HG02938 (cell line): ENCODE measurements around the gene GRB10.
"Not testable (repeated sequence)": the region's sequence is repeated elsewhere in the genome, so short reads cannot be mapped to it uniquely, and the experiment has no call there.

Experiments
- ATAC-seq: cut with Tn5 transposase; IDR thresholded peaks from one replicate; pipeline ENCODE4 v1.9.1; 2021; ENCODE audit warnings: mild to moderate bottlenecking, moderate library complexity; ENCODE audit not compliant: unreplicated experiment

The GRB10 gene

GRCh38 chr7:50591098-50591479 lies 191.6 kb downstream of the GRB10 start:
- ATAC-seq = no peak

- ATAC-seq = no peak
These were observed 192.2 kb downstream of the GRB10 start for GRCh38 chr7:50590535-50590934.

- no peak for ATAC-seq
These were observed 193.3 kb downstream of the GRB10 start for GRCh38 chr7:50589364-50589763.

DNA sequence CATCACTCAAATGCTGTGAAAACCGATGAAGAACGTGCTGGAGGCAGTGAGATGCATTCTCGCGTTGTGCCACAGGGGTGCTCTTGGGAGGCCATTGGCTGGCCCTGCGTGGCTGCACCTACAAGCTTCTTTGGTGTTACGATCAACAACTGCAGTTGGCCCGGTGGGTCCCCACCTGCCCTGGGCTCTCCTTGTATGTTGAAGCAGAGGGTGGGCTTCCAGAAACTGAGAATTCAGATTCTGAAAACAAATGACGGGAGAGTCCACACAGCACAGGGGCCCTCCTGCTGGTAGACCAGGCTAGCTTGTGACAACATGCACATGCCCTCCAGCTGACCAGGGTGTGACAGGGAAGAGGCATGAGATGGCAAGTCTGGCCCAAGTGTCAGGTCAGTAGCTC lies 193.8 kb downstream of the GRB10 start:
- ATAC-seq = no peak

DNA sequence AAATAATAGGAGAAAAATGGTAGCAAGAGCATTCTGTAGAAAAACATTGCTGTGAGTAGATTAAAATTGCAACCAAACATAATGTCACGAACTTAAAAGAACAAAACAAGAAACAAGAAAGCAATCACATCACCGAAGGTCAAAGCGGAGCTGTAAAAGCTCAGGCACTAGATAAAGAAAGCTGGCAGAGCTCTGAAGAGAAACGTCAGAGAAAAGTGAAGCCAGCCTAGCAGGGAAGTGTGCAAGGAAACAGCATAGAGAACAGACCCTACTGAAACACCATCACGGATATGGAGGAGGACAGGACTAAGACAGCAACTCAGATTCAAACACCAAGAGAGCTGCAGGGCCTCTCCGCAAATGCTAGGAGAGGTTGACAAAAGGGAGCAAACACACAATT lies 195.0 kb downstream of the GRB10 start:
- no peak for ATAC-seq

- no peak for ATAC-seq
These were observed 197.8 kb downstream of the GRB10 start for GRCh38 chr7:50584793-50585408.

GRCh38 chr7:50584386-50584785 lies 198.3 kb downstream of the GRB10 start:
- no peak for ATAC-seq

GRCh38 chr7:50583295-50583694 lies 199.4 kb downstream of the GRB10 start:
- ATAC-seq = not testable (repeated sequence)

- ATAC-seq = not testable (repeated sequence)
These were observed 200.4 kb downstream of the GRB10 start for GRCh38 chr7:50582271-50582670.

DNA sequence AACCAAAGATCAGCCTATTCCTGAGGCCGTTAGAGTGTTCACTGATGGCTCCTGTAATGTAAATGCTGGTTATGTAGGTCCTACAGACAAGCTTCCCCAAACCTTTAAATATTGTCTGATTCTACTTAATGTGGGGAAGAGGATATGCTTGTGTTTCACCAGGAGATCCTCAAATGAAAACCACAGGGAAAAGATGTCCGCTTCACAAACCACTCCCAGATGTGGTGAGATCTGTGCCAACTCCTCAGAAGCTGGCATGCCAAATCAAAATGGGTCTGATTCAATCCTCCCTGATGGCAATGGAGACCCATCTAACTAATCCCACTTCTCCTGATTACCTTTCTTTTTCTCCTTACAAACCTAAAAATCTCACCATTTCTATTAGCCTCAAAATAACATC lies 202.0 kb downstream of the GRB10 start:
- not testable (repeated sequence) for ATAC-seq

DNA sequence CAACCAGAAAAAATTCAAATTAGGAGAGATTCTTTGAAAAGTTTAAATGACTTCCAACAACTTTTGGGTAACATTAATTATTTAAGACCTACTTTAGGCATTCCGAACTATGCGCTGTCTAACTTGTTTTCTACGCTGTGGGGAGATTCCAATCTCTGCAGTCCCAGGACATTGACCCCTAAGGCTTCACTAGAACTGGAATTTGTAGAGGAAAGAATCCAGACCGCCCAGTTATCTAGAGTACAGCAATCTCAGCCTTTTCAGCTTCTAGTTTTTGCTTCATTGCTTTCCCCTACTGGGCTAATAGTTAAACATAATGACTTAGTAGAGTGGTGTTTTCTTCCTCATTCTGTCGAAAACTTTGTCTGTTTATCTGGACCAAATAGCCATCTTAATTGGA lies 202.6 kb downstream of the GRB10 start:
- ATAC-seq = no peak

GRCh38 chr7:50578105-50578504 lies 204.6 kb downstream of the GRB10 start:
- not testable (repeated sequence) for ATAC-seq

DNA sequence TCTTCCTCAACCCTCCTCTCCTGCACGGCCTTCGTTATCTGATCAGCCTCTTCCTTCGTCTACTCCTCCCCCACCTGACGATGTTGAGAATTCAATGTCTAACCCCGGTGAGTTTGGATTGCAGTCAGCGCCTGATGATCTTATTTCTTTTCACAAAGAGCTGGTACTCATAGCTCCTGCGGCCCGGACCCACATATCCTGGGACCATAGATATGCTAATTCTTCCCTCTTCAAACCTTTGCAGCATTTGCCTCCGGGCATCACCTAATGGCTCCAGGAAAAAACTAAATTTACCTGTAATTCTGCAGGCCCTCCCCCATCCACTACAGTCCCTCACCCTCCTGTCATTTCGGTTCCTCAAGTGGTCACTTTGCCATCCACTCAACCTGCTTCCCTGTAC lies 205.1 kb downstream of the GRB10 start:
- ATAC-seq = no peak

GRCh38 chr7:50576388-50576787 lies 206.3 kb downstream of the GRB10 start:
- not testable (repeated sequence) for ATAC-seq

DNA sequence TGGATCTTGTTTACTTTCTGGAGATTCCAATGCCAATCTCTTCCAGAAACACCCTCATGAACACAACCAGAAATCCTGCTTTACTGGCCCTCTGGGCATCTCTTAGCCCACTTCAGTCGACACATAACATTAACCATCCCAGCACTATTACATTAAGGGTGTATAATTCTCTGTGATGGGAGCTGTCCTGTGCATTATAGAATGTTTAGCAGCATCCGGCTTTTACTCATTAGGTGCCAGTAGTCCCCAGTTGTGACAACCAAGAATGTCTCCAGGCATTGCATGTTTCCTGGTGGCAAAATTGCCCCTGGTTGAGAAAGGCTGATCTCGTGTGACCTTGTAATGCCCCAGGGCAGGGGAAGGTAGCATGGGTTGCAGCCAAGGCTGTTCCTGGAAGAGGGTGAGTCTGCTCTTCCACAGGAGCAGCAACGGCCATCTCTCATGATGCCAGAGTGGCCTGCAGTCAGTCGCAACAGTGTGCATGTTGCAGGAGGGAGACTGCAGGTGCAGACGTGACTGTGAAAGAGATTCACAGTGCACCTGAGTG lies 214.9 kb downstream of the GRB10 start:
- ATAC-seq = no peak

DNA sequence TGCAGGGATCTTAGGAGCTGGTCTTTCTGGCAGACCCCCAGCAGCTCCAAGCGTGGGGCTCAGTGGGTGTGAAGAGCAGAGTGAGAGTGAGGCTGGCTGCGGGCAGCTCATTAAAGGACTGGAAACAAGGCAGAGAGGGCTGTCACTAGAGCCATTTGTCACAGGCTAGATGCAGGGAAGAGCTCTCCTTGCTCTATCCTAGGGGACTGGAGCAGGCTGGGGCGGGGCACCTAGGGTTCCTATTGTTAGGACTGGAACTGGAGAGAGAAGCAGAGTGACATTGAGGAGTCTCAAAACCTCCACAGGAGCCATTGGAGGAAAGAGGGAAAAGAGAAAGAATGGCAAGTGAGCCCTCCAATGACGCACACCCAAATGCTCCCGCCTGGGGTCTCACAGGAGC lies 216.7 kb downstream of the GRB10 start:
- ATAC-seq = no peak

GRCh38 chr7:50565559-50565916 lies 217.2 kb downstream of the GRB10 start:
- ATAC-seq = no peak

DNA sequence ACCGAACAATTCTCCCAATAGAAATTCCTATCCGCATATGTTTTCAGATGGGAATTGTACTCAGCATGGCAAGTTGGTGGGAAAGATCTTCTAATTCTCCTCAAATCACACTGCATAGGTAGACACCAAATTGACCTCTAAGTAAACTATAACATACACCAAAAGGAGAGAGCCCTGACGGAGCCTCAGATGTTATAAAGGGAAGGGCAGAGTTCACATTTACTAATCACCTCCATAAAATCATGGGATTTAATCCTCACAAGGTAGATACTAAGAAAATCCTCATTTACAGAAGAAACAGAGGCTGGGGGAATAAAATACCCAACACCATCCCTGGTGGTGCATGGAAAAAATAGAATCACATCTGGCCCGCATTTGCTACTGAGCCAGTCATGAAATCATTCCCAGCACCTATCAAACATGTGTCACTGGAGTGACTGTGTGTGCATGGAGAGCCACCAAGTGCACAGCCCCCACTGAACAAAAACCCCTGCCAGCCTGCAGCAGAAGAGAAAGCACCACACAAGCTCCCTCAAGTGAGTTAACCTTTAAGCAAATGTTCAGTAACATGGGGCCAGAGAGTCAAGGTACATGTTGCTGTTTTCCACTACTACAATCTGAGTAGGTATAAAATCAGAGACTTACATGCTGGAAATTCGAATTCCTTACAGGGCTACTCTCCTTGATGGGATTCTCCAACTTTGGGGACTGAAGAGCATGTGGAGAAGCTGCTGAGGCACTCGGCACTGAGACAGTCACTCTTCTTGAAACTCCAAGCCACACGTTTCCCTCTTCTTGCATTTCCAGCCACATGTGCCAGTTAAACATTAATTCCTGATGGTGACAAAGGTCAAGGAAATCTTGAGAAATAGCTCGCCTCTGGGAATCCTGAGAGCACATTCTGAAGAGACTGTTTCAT lies 217.8 kb downstream of the GRB10 start, which contains the start of gene DDC:
Gene DDC, minus strand, starts transcription at position 766 of the 919 bp plus-strand sequence. CDS start 21,320 bp downstream, outside the sequence.
- no peak for ATAC-seq

- ATAC-seq = no peak
These were observed 218.5 kb downstream of the GRB10 start for GRCh38 chr7:50564171-50564570.

DNA sequence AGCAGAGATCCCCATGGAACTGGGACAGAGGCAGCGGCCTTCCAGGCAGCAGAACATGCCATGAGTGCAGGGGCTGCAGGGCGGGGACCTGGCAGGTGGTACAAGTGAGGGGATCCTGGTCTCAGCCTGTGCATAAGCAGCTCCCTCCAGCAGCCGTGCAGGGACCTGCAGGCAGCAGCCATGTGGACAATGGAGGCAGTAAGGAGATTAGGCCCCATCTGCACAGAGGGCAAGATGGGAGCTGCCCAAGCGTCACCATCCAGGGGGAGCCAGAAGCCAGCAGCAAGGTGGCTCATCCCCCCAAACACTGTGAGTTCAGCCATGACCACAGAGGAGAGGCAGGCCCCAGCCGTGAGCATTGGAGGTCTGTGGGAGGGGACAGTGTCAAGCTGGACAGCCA lies 220.6 kb downstream of the GRB10 start:
- ATAC-seq = no peak

DNA sequence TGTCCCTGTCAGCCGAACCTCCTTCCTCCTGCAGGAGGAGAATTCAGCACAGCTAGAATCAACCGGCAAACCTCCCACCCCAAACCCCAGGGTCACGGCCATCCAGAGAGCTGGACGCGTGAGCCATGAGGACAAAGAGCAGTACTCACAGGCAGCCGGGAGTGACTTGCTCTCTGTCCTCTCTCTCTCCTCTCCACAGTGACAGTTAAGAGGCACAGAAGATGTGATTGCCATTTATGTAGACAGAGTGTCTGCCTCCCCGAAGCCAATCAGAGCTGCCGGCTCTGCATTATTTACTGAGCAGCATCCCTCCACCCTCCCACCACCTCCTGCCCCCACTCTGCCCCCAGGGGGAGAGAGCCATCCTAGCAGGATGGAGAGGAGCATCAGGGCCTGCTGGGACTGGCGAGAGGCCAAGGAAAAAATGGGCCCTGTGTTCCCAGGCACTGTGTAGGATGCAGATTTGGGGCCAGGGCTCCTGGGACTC lies 221.8 kb downstream of the GRB10 start:
- no peak for ATAC-seq

DNA sequence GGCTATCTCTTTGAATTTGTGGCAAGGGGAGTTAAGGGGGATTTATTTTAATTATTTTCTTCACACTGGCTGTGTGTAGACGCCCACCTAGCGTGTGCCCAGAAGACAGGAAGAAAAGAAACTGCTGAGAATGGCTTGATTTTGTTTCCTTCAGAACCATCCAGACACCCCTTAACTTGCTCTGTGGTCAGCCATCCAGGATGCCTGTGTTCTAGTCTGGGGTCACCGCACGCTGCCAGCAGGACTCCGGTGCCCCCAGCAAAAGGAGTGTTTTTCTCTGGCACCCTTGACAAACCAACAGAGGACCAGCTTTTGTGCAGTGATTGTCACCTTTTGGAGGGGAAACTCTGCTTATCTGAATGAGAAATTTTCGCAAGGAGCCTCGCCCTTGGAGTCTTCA lies 222.8 kb downstream of the GRB10 start:
- ATAC-seq = no peak
